ENCODE data around the gene MST1.
A peak's percentile ranks its signal among the peaks of the same experiment; 100 is the strongest.

Gene MST1

DNA sequence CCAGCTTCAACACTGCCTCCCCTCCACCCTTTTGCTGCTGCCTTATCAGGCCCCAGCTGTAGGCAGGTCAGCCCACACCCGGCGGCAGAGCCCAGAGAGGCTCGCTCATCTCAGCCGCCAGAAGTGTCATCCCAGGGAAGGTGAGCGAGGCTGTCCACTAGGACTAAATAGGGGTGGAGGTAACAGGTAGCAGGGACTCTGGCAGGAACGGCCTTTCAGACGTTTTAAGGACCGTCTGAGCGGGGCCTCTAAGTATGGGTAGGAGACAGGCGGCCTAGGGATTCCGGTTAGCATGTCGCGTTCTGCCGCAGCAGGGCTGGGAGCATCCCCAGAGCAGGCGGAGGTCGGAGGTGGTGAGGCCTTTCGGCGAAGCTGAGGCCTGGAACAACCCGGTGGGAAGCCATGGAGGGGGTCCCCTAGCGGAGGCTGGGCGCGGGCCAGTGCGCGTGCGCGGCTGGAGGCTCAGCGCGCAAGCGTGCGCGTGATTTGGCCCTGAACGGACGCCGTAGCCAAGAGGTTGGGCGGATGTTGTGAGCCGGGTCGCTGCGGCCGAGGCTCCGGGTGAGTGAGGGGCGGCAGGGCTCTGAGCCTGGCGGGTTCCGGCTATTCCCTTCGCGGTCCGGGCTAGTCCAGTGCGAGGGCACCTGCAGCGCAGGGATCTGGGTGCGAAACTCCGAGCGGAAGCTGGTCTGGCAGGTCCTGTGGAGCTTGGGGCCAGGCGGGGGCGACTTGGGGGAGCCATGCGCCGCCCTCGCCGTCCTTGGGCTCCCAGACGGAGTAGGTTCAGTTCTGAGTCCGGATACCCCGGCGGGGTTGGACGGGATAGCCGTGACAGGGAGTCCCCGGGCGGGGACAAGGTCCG lies at the start of gene MST1, which contains the start of gene RNF123:
Gene MST1, minus strand, starts transcription at position 429 of the 862 bp plus-strand sequence. CDS start 783 bp downstream, outside the sequence.
Gene RNF123, plus strand, starts transcription at position 512 of the 862 bp plus-strand sequence. CDS start 1,609 bp downstream, outside the sequence.
- Mint-ChIP-seq H3K27me3 (ENCODE audit: low read depth, poor library complexity) (peaks cover 5% of the 10 kb centered on the region), H3K4me1 (peaks cover 43% of the 10 kb centered on the region), H3K27ac (peak within 1 kb of the TSS; percentile 96), H3K4me3 (peak within 1 kb of the TSS; percentile 94), H3K36me3 (ENCODE audit: low read depth) (peaks cover 10% of the 10 kb centered on the region), H3K9me3 (no peaks in the 10 kb centered on the region)
- DNase-seq = peak; percentile 97
- TF ChIP-seq, protein P1, sequence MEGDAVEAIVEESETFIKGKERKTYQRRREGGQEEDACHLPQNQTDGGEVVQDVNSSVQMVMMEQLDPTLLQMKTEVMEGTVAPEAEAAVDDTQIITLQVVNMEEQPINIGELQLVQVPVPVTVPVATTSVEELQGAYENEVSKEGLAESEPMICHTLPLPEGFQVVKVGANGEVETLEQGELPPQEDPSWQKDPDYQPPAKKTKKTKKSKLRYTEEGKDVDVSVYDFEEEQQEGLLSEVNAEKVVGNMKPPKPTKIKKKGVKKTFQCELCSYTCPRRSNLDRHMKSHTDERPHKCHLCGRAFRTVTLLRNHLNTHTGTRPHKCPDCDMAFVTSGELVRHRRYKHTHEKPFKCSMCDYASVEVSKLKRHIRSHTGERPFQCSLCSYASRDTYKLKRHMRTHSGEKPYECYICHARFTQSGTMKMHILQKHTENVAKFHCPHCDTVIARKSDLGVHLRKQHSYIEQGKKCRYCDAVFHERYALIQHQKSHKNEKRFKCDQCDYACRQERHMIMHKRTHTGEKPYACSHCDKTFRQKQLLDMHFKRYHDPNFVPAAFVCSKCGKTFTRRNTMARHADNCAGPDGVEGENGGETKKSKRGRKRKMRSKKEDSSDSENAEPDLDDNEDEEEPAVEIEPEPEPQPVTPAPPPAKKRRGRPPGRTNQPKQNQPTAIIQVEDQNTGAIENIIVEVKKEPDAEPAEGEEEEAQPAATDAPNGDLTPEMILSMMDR (IDR thresholded peaks at IDR 0.05) = no peak

DNA sequence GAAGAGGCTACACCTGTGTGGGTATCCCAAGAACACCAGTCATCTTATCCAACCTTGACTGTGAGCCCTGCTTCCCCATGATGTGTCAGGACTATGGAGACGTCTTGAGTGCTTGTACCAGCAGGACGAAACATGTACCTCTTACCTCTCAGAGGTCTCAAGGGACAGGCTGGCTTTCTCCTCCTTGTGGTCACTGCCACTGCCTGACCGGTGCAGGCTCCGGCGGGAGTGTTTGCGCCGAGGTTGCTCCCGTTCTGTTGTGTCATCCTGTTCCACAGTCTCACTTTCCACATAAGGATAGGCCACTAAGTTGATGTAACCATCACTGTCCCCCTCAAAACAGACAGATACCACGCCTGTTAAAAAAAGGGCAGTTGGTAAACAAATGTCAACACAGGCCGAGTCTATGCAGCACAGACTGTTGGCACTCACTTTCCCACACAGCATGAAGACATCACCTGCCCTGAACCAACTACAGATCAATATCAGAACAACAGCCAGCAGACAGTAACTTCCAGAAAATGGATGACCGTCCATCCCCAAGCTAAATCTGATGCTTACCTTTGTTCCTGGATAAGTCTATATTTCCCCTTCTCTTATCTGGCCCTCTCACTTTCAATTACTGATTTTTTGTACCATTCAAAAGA lies 48.9 kb upstream of the MST1 start:
- TF ChIP-seq, protein P1 (IDR thresholded peaks at IDR 0.05) = no peak
- DNase-seq = no peak
- no peak overlapping the region for H3K27ac Mint-ChIP-seq
- H3K4me1 Mint-ChIP-seq = no peaks in the 10 kb centered on the region
- H3K4me3 Mint-ChIP-seq = no peak overlapping the region
- H3K36me3 Mint-ChIP-seq (ENCODE audit: low read depth) = peaks cover 69% of the 10 kb centered on the region
- H3K27me3 Mint-ChIP-seq (ENCODE audit: low read depth, poor library complexity) = no peaks in the 10 kb centered on the region
- no peaks in the 10 kb centered on the region for H3K9me3 Mint-ChIP-seq

DNA sequence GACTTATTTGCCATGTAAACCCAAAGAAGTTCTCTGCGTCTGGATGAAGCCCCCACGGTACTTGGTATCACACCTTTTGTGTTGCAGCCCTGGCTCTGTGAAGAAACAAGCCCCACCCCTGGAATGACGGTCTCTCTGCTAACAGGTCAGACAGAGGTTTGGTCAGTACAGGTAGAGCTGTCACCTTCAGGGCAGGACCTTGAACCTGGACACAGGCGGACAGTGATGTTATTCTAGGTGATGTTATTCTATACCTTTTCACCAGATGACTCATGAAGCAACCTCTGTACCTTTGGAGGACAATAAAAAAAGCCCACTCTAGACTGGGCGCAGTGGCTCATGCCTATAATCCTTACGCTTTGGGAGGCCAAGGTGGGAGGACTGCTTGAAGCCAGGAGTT lies 45.5 kb upstream of the MST1 start:
- Mint-ChIP-seq H3K36me3 (ENCODE audit: low read depth) (peaks cover 75% of the 10 kb centered on the region), H3K27me3 (ENCODE audit: low read depth, poor library complexity) (no peaks in the 10 kb centered on the region), H3K9me3 (no peaks in the 10 kb centered on the region), H3K4me3 (no peak overlapping the region), H3K27ac (peak overlapping the region; percentile 42), H3K4me1 (no peaks in the 10 kb centered on the region)
- TF ChIP-seq, protein P1 (IDR thresholded peaks at IDR 0.05) = no peak
- no peak for DNase-seq

DNA sequence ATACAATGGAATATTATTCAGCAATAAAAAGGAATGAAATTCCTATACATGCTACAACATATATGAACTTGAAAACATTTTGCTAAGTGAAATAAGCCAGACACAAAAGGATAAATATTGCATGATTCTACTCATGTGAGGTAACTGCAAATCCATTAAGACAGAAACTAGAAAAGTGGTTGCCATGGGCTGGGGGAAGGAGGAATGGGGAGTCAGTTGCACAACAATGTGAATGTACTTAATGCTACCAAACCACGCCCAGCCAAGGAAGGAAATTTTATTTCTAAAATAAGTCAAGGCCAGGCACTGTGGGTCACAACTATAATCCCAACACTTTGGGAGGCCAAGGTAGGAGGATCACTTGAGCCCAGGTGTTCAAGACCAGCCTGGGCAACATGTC lies 44.3 kb upstream of the MST1 start:
- TF ChIP-seq, protein P1 (IDR thresholded peaks at IDR 0.05) = no peak
- H3K4me3 Mint-ChIP-seq = no peak overlapping the region
- no peak for DNase-seq
- no peaks in the 10 kb centered on the region for H3K9me3 Mint-ChIP-seq
- no peaks in the 10 kb centered on the region for H3K4me1 Mint-ChIP-seq
- H3K27me3 Mint-ChIP-seq (ENCODE audit: low read depth, poor library complexity) = no peaks in the 10 kb centered on the region
- H3K36me3 Mint-ChIP-seq (ENCODE audit: low read depth) = peaks cover 73% of the 10 kb centered on the region
- no peak overlapping the region for H3K27ac Mint-ChIP-seq

DNA sequence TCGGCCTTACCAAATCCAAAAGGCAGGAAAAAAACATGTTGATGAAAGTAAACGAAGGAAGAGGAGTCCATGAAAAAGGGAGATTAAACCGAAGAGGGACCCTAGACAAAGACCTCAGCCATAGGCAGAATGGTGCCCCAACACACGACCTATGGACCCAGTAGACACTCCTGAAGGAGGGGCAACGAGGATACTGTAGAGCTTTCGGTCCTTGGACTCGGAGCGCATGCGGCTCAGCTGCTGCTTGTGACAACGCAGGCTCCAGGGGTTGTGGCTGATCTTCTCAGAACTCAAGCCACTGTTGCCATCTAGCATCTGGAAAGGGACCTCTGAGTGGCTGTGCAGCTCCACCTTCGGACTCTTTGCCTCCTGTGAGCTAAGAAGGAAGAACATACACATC lies 43.3 kb upstream of the MST1 start:
- H3K36me3 Mint-ChIP-seq (ENCODE audit: low read depth) = peaks cover 73% of the 10 kb centered on the region
- no peak overlapping the region for H3K27ac Mint-ChIP-seq
- no peaks in the 10 kb centered on the region for H3K27me3 Mint-ChIP-seq (ENCODE audit: low read depth, poor library complexity)

More for the DNA sequence above, 43.3 kb upstream of the MST1 start:
- H3K4me3 Mint-ChIP-seq = no peak overlapping the region
- no peaks in the 10 kb centered on the region for H3K4me1 Mint-ChIP-seq
- TF ChIP-seq, protein P1 (IDR thresholded peaks at IDR 0.05) = no peak
- H3K9me3 Mint-ChIP-seq = no peaks in the 10 kb centered on the region
- DNase-seq = no peak
